UCSD-AML1 (cell line): Measurements from ENCODE around the gene ASB1.
"Not testable (repeated sequence)": the region's sequence is repeated elsewhere in the genome, so short reads cannot be mapped to it uniquely, and the experiment has no call there.

ENCODE experiments used
- DNase-seq: peaks from one replicate; lab custom pipeline; 2025; ENCODE audit not compliant: unreplicated experiment; lab: John Stamatoyannopoulos, UW

ASB1 gene

DNA sequence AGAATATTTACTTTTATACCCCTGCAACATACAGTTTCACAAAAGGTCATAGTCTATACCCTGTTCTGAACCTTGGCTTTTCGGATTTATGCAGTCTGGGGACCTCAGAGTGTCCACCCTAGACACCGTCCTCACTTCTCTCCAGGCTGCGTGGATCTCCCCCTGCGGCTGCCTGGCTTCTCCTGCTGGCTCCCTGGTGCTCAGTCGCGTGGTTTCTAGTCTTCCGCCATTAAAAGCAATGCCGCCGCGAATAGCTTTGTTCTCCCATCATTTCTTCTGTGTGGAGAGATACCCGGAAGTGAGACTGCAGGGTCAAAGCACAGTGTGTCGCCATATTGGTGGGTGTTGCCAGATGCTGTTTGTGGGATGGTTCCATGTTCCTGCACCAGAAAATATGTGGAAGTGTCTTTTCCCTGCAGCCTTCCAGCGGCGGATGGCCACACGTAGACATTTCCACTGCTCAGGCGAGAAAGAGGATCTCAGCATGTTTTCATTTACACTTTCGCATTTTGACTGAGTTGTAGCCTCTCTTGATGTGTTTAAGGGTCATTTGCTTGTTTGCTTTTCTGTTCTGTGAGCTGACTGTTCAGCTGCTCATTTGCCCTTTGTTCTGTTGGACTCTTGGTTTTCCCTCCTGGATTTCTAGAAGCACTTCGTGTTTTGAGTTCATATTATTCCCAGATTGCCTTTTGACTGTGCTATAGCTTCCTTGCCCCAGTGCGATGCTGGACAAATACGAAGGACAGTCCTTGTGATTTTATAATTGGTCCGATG, 22.9 kb upstream of the ASB1 start:
- DNase-seq = no peak

DNA sequence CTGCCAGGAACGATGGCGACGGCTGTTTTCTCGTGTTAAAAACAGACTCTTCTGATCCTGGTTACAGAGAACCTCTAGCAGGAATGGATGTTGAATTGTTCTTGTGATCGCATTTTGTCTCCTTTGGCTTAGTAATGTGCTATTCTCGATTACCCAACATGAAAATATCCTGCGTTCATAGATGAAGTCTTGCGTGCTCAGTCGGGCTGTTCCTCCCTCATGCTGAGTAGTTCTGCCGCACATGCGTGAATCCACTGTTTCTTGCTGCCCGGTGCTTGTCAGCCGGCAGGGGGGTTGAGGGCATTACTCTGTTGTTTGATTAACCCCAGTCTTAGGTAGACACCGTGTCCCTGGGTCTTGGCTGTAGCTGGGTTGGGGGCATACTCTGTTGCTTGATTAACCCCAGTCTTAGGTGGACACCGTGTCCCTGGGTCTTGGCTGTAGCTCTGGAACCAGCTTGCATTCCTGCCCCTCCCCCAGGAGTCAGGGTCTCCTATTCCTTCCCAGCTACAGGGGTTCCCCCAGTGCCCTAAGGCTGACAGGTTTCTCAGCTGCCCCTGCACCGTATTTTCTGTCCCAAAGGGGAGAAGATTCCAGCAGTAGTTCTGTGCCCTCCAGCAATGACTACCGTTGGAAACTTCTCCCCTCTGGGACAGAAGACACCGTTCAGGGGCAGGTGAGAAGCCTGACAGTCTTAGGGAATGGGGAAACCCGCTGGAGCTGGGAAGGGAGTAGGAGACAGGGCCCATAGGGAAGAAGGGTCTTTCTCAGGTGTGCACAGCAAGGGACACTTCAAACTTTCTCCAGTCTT, 22.1 kb upstream of the ASB1 start:
- no peak for DNase-seq

DNA sequence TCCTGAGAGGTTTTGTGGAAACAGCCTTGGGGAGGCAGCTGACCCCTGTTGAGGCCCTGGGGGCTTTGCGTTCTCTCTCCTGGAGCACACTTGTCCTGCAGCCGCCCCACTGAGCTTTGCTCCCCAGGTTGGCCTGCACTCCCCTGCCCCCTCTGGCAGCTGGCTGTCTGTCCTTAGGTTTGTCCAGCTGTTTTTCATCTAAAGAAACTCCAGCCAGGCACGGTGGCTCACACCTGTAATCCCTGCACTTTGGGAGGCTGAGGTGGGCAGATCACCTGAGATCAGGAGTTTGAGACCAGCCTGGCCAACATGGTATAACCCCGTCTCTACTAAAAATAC, 21.5 kb upstream of the ASB1 start:
- DNase-seq = not testable (repeated sequence)

DNA sequence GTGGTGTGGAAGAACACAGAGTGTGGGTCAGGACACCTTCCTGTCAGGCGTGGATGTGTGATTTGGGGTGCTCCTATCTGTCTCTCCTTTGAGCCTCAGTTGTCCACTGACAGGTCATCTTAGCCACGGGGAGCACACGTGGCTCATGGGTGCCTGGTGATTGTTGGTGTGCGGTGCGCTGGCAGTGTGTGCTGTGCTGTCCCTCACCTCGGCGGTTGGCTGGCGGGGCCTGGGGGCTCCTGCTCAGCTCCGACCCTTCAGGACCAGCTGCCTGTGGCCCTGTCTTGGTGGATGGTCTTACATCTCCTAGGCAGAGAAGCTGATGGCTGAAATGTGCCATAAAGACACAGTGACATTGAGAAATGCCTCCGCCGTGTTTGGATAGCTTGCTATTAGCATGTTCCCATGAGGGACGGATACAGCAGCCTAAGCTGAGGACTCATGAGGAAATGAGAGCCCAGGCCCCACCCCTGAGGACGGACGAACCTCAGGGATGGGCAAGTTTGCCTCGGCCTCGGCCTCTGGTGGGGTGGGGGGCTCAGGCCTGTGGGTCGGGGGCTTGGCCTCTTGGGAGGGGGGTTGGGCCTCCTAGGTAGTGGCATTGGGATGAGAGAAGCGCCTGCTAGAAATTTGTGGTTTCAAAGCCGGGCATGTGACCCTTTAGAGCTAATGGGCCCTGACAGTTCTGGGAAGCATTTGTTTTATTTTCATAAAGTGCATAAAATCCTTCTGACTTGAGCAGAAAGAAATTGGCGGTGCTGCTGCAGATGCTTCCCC, 20.3 kb upstream of the ASB1 start:
- no peak for DNase-seq

DNA sequence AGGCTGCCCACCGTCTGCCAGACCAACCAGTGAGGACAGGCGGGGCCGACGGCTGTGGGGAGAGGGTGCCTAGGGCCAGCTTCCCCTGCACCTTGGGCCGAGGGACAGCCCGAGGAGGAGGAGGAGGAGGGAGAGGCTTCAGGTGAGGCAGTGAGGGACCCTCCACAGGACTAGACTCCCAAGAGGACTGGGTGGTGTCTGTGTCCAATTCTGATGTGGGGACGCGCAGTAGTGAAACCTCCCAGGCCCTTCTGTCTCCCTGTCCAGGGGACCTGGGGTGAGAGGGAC, 19.8 kb upstream of the ASB1 start:
- DNase-seq = no peak

DNA sequence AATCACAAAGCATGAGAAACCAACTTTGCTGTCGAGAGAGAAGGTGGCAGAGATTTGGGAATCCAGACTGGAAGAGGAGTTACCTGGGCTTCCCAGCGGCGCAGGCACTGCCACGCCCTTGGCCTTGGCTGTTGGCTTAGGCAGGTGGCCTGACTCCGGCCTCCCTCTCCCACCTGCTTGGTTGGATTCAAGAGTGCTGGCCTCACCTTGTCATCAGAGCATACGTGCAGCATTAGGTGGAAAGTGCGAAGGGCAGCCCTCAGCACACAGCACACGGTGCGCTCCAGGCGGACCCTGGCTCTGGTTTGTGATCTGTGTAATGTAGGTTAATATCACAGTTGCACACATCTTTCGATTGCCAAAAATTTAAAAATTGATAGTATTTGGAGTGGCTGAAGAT, 19.2 kb upstream of the ASB1 start:
- DNase-seq = no peak

DNA sequence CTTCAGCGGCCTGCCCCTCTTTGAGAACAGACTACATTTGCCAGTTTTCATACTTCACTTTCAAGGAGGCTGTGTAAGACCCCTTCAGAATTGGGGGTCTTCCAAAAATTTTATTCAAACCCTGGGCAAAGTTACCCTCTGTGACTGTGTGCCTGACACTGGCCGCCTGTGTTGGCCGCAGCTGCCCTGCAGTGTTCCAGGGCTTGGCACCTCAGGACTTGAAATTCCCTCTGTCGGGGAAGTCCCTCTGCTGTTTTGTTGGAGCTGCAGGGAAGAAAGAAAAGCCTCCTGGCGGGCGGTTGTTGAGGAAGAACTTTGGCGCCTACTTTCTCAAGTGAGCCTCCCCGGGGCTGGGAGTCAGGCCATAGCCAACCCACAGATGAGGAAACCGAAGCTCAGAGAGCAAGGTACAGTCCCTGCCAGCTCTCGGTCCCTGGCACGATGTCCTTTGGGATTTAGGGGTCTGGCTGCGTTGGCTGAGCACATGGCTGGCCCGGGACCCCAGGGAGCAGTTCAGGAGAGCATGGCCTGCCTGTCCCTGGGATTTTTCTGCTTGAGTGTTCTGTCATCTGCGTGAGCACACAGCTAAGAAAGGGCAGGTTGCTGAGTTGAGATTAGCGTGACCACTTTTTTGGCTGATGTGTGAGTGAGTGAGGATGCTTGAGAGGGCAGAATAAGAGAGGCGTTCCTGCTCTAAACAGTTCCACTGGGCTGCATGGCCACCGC, 17.9 kb upstream of the ASB1 start:
- no peak for DNase-seq

DNA sequence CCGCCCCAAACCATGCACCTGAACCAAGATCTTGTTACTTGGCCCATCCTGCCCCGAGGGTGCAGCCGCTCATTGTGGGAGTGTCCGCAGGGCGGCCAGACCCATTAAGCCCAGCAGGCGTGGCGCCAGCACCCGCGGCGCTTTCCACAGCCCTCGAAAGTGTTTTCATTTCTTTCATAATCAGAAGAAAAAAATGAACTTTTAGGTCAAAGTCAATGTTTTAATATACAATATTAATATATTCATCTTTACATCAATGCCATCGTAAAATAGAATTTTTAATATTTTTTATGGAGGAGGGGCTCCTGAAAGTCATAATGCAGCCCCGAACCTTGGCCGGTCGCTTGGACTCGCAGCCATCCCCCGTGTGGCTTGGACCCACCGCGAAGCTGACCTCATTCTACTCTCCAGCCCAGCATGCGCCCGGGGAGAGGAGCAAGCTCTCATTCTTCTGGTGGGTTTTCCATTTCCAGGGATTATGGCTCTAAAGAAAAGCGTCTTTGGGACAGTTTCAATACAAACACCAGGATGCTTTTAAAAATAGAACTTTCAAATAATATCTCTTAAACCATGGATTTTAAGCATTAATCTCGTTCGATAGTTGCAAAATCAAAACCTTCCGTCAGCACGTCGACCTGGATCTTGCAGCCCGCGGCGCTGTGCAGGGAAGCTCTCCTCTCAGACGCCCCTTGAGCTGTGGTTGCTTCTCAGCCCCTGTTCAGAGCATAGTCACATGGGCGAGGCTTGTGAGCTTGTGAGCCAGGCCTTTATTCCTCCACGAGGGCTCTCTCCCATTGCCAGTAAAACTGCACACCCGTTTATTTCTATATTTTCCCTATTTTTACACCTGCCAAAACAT, 17.2 kb upstream of the ASB1 start:
- no peak for DNase-seq

DNA sequence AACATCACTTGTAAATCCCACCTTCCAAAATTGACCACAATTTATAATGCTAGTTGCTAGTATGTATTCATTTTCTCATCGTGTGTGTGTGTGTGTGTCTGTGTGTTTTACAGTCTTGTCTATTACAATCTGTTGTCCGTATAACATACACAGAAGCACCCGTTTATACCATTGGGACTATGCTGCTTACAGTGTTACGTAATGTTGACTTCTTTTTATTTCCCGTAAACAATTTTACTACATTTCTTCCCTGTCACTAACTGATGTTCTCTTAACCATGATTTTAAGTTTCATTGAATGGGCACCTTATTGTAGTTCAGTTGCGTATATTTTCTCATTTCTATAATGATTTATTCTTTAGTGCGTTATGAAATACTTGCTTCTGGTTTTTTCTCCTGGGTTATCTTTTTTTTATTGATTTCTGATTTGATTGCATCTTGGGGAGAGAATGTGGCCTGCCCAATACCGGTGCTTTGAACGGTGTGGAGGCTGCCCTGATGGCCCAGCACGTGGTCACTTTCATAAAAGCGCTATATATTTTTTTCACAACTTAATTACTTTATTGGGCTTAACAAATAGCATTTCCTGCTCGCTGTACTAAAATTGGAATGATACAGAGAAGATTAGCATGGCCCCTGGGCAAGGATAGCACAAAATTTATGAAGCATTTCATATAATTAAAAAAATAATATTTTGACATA, 14.5 kb upstream of the ASB1 start:
- no peak for DNase-seq

DNA sequence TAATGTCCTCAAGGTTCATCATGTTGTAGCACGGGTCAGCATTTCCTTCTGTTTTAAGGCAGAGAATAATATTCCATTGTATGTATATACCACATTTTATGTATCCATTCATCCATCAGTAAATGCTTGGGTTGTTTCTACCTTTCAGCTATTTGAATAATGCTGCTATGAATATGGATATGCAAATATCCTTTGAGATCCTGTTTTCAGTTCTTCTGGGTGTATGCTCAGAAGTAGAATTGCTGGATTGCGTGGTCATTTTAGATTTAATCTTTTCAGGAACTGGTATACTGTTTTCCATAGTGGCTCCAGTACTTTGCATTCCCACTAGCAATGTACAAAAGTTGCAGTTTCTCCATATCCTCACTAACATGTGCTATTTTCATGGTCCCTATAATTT, 13.4 kb upstream of the ASB1 start:
- DNase-seq = no peak

DNA sequence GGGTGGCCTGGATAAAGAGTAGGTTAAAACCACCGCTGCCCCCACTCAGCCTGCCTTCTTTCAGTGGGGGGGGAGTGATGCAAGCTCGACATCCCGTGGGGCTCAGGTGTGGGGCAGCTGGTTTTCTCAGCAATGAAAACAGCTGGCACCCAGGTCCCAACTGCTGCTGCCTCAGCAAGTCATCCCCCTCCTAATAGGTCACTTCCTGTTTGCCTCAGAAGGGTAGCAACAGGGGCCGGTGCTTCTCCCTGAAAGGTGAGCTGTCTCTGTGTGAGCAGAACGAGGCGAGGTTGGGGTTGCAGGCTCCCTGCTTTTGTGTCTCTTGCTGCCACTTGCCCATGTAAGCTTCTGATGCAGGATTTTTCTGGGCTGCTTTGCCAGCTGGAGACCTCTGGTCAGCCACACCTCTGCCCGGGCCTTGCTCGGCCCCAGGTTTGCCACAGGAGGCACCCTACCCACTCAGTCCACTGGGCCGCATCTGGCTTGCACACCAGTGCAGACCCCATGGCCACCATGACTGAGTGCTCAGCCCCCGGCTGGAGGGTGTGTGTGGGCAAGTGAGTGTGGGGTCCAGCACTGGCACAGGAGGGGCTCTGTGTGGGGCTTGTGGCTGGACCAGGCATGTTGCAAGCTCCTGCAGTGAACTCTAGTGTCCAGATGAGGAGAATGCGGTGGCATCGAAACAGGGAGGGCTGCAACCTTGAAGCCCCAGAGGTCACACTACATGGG, 11.5 kb upstream of the ASB1 start:
- no peak for DNase-seq

DNA sequence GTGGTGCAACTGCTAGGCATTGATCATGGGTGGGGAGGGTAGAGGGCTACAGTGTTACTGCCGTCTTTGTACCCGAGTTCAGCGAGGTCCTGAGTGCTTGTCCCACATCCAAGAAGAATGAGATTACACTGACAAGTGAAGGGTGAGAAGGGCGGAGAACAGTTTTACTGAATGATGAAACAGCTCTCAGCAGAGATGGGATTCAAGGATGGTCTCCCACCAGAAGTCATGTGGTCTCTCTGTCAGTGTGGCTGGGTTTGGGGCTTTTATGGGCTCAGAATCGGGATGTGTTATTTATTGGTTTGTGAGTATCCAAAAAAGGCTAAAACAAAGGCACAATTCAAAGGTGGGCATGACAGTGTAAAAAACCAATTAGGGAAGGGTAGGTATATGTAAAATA, 10.8 kb upstream of the ASB1 start:
- no peak for DNase-seq

DNA sequence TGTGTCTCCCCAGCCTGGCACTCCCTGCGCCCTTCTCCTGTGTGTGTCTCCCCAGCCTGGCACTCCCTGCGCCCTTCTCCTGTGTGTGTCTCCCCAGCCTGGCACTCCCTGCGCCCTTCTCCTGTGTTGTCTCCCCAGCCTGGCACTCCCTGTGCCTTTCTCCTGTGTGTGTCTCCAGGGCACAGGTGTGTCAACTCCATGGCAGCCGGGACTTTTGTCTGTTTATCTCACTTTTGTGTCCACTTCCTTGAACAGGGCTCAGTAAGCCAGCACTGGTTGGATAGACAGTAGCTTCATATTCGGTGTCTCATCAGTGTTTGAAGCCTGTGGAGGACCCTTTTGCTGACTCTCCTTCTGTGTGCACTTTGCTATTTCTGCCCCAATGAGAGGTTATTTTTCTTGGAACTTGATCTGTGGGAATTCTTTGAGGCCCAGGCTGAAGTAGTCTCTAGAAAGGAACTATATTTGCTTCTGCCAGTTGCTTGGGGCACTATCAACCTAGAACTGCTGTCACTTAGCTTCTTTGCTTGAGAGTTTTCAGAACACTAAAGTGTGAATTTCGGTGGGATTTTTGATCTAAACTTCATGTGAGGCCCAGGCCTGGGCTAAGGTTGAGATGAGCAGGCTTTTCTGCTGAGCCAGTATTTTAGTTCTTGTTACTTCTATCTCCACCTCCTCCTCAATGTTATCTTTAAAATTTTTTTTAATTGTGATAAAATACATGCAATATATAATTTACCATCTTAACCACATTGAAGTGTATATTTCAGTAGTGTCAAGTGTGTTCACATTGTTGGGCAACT, 8.3 kb upstream of the ASB1 start:
- DNase-seq = no peak

DNA sequence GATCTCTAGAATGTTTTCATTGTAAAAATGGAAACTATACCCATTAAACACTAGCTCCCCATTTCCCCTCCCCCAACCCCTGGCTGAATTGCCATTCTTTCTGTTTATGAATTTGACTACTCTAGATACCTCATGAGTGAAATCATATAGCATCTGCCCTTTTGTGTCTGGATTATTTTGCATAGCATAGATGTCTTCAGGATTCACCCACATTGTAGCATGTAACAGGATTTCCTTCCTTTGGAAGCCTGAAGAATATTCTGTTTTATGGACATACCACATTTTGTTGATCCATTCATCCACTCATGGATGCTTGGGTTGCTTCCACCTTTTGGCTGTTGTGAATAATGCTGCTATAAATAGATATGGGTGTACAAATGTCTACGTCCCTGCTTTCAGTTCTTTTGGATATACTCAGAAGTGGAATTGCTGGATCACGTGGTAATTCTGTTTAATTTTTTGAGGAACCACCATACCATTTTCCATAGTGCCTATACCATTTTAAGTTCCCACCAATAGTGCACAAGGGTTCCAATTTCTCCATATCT, 7.7 kb upstream of the ASB1 start:
- no peak for DNase-seq

DNA sequence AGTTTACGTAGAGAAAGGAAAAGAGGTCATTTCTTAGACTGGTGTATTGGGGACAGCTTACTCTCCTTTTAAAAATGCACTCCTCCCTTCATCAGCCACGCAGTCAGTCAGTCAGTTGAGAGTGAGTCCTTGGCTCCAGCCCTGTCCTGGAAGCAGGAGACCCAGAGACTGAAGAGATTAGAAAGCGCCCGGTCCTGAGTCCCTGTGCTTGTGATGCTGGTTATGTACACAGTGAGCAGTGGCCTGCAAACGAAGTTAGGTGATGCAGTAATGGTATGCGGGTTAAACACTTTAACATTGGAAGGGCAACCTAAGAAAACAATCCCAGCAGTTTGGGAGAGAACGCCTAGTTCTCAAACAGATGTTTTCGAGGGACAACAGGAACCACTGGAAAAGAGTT, 6.3 kb upstream of the ASB1 start:
- no peak for DNase-seq

DNA sequence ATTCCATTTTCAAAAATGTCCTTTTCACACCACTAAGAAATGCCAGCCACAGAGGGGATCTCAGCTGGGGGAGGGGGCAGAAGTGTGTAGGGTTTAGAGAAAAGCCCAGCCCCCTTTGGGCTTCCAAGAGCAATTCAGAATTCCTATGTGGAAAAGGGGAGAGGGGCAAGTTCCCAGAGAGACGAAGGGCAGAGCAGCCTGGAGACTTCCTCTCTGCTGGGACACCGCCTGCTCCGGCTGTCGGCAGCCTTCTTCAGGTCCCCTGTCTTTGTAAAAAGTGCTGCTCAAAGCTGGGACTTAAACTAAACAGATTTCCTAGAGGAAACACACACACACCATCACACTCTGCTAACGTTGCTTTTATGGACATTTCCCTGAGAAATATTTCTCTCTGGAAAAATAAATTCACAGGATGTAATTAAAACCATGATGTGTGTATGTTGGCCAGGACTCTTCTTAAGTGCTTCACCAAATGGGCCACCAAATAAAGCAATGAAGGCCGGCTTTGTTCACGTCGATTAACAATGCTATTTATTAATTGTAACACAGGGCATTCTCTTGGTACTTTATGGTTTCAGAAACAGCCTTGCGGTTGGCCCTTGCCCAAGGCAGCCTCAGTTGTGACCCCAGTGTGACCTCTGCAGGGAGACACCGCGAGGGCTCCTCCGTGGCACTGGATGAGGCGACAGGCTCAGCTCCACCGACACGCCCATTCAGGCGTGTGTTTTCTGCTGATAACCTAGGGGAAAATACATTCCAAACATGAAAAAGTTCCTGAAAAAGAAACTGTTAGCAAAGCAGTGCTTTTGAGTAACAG, 5.6 kb upstream of the ASB1 start:
- DNase-seq = no peak

DNA sequence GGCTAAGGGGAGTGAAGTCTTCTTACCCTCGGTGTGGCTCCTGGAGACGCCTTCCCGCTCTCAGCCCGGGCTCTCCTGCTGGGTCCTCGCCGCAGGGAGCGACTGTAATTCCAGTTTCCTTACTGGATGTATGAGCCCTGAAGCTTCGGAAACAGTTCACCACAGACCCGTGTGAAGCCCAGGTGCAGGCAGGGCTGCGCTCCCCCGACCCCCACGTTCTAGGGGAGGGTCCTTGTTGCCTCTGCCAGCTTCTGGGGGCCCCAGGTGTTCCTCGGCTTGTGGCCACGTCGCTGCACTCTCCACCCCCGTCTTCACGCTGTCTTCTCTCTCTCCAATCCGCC, 5.1 kb upstream of the ASB1 start:
- DNase-seq = no peak

DNA sequence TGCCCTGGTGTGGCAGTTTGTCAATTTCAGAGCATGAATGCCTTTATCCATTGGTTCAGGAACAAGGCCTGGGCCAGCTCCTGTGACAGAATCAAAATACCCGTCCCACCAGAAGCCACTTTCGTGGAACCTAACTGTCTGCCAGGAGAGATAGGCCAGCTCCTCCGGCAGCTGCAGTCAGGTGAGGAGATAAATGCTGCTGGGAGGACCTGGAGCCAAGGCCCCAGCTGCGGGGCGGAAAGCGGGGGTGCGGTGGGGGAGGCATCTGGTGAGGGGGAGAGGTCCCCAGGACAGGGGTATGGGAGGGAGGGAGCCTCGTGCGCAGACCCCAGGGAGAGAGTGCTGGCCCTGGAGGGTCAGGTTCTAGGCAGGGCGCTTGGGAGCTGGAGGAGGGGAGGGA, 4.4 kb upstream of the ASB1 start:
- no peak for DNase-seq
